Activated CD8-positive, alpha-beta T cell treated with anti-CD3 and anti-CD28 coated beads for 36 hours (primary cell): ENCODE results near the gene THEM4. TPM values are rescaled to one million over a fixed set of nuclear protein-coding genes. Genes with fewer than 3 reads are reported as not detected.

Experiments used
- ATAC-seq: fragments of 200-7000 bp; cut with Tn5 transposase; one replicate; pipeline ENCODE4 v1.10.0; 2021; ENCODE audit warnings: mild to moderate bottlenecking, moderate library complexity
- CTCF ChIA-PET: fragments of 350-600 bp; sonication (Branson Sonifier 250); formaldehyde crosslinking; loops from one replicate; lab custom pipeline; 2021; ENCODE audit warnings: antibody characterized with exemption; lab: Charles Lee
- POLR2A ChIA-PET: fragments of 350-600 bp; sonication (Branson Sonifier 250); formaldehyde crosslinking; loops from one replicate; lab custom pipeline; 2021; ENCODE audit warnings: antibody characterized with exemption; lab: Charles Lee
- DNase-seq: peaks from one replicate; pipeline ENCODE4 v3.0.0-alpha.2; 2020
- H3K27ac Mint-ChIP-seq: one replicate; pipeline ENCODE4 v1.8.0; 2021; ENCODE audit warnings: mild to moderate bottlenecking, mixed read lengths
- H3K27me3 Mint-ChIP-seq: one replicate; pipeline ENCODE4 v1.8.0; 2021; ENCODE audit warnings: mixed read lengths
- H3K36me3 Mint-ChIP-seq: one replicate; pipeline ENCODE4 v1.8.0; 2021; ENCODE audit warnings: low read depth, mixed read lengths
- H3K4me1 Mint-ChIP-seq: one replicate; pipeline ENCODE4 v1.8.0; 2021; ENCODE audit warnings: low read depth, mixed read lengths
- H3K4me3 Mint-ChIP-seq: one replicate; pipeline ENCODE4 v1.8.0; 2021; ENCODE audit warnings: mild to moderate bottlenecking, moderate library complexity, mixed read lengths
- H3K9me3 Mint-ChIP-seq: one replicate; pipeline ENCODE4 v1.8.0; 2021; ENCODE audit warnings: mixed read lengths
- CTCF ChIP-seq: fragments of 200-600 bp; IDR thresholded peaks from one replicate; pipeline ENCODE4 v1.8.0; 2022; ENCODE audit warnings: antibody characterized with exemption, mild to moderate bottlenecking
- intact Hi-C: fragments of 100-400 bp; cut with micrococcal nuclease; formaldehyde crosslinking; loops from one replicate; pipeline ENCODE4 v1.10.0; 2022
- total RNA-seq, 2 experiments: library from RNA; stranded (reverse); gene quantifications; one replicate each; pipeline ENCODE4 v1.2.3, GENCODE V29; 2021

The THEM4 gene
- total RNA-seq, 2 experiments from 2014 or later: 19.9 to 22.0 TPM

GRCh38 chr1:151832318-151832980 is 76.9 kb downstream of the THEM4 start:
- ATAC-seq (no peak), DNase-seq (no peak)
- no peaks in the 10 kb centered on the region for H3K36me3 Mint-ChIP-seq
- POLR2A ChIA-PET: interaction anchor here (0.8 kb wide), 1 partner anchor 42 kb away, joined by 3 read pairs; the partner anchor contains the start of gene TDRKH
- H3K9me3 Mint-ChIP-seq: no peaks in the 10 kb centered on the region
- H3K4me1 Mint-ChIP-seq: peaks cover 80% of the 10 kb centered on the region
- CTCF ChIA-PET: no interaction called here
- intact Hi-C loops: loop anchor here (10.0 kb wide), 1 partner anchor 238 kb away; no protein-coding TSS in a partner anchor
- TF ChIP-seq CTCF: no peak
- no peaks in the 10 kb centered on the region for H3K27me3 Mint-ChIP-seq
- H3K27ac Mint-ChIP-seq: no peak overlapping the region
- no peak overlapping the region for H3K4me3 Mint-ChIP-seq

- no peaks in the 10 kb centered on the region for H3K9me3 Mint-ChIP-seq
- no peaks in the 10 kb centered on the region for H3K27me3 Mint-ChIP-seq
- no peak within 1 kb of the TSS for H3K4me3 Mint-ChIP-seq
- H3K36me3 Mint-ChIP-seq: no peaks in the 10 kb centered on the region
- DNase-seq: no peak
- peak within 1 kb of the TSS; percentile 35 for H3K27ac Mint-ChIP-seq
- ChIA-PET CTCF (interaction anchor here (1.9 kb wide), 1 partner anchor 57 kb away, joined by 4 read pairs; no protein-coding TSS in a partner anchor), POLR2A (no interaction called here)
- TF ChIP-seq CTCF: no peak
- ATAC-seq: no peak
- intact Hi-C loops: loop anchor here (10.0 kb wide), 1 partner anchor 237 kb away; no protein-coding TSS in a partner anchor
- H3K4me1 Mint-ChIP-seq: peaks cover 72% of the 10 kb centered on the region
Observed at GRCh38 chr1:151831605-151832004, 77.7 kb downstream of the THEM4 start, which contains the start of gene RORC. RORC (minus strand) TSS chr1:151831802; CDS start chr1:151831764, 38 bp downstream.

- H3K27me3 Mint-ChIP-seq: no peaks in the 10 kb centered on the region
- ATAC-seq (no peak), DNase-seq (no peak)
- H3K9me3 Mint-ChIP-seq: no peaks in the 10 kb centered on the region
- no peak overlapping the region for H3K4me3 Mint-ChIP-seq
- CTCF ChIA-PET: interaction anchor here (1.9 kb wide), 1 partner anchor 57 kb away, joined by 4 read pairs; no protein-coding TSS in a partner anchor
- POLR2A ChIA-PET: interaction anchor here (1.2 kb wide), 1 partner anchor 9 kb away, joined by 3 read pairs; no protein-coding TSS in a partner anchor
- intact Hi-C loops: loop anchor here (10.0 kb wide), 1 partner anchor 236 kb away; no protein-coding TSS in a partner anchor
- TF ChIP-seq CTCF: no peak
- no peaks in the 10 kb centered on the region for H3K36me3 Mint-ChIP-seq
- H3K4me1 Mint-ChIP-seq: peaks cover 72% of the 10 kb centered on the region
- H3K27ac Mint-ChIP-seq: no peak overlapping the region
Observed at GRCh38 chr1:151831256-151831591, 78.1 kb downstream of the THEM4 start.

GRCh38 chr1:151830055-151830454 is 79.3 kb downstream of the THEM4 start:
- Mint-ChIP-seq H3K4me3 (no peak overlapping the region), H3K4me1 (peaks cover 75% of the 10 kb centered on the region), H3K36me3 (no peaks in the 10 kb centered on the region), H3K27me3 (no peaks in the 10 kb centered on the region), H3K27ac (peak overlapping the region; percentile 71), H3K9me3 (no peaks in the 10 kb centered on the region)
- ATAC-seq: no peak
- DNase-seq: no peak
- ChIA-PET POLR2A (interaction anchor here (0.9 to 1.2 kb wide), 2 partner anchors 10 to 63 kb away, joined by 3 read pairs; no protein-coding TSS in a partner anchor), CTCF (interaction anchor here (1.9 kb wide), 1 partner anchor 56 kb away, joined by 4 read pairs; no protein-coding TSS in a partner anchor)
- no peak for TF ChIP-seq CTCF
- intact Hi-C loops: loop anchor here (10.0 kb wide), 1 partner anchor 235 kb away; no protein-coding TSS in a partner anchor
